GM18873 (cell line): ENCODE data around the gene EEFSEC.

Source experiments
- ATAC-seq: cut with Tn5 transposase; IDR thresholded peaks from one replicate; pipeline ENCODE4 v1.9.1; 2021; ENCODE audit warnings: mild to moderate bottlenecking, moderate library complexity, moderate number of reproducible peaks; ENCODE audit not compliant: unreplicated experiment, low FRiP score

Gene EEFSEC

DNA sequence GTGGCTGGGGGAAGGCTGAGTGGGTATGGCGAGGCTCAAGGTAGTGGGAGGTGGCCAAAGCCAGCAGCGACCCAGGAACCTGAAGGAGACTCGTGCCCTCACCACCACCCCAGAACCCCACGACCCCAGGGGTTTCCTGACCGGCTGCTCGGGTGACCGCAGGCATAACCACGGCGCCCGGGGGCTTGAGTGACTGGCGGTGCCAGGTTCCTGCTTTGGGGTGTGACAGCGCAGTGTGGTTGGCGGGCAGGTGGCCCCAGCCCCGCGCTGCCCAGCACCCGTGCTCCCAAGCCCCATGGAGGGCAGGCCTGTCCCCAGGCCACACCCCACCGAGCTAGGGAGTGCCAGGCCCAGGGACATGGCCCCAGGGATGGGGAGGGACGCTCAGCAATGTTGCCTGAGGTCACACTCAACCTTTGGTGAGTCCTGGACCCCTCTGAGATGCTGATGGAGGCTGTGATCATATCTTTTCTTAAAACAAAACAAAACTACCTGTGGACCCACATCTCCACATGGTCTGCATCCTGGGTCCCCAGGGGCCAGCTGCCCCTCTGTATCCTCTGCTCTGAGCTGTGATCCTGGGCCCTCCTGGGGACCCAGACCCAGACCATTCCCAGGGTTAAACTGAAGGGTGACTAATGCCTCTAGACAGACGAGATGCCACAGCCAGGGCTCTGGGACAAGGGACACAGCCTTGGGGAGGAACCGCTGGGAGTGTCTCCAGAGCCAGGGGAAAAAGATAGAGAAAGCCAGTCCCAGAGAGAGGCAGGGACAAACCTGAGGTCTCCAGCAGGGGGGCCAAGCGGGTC lies 300.4 kb downstream of the EEFSEC start:
- ATAC-seq, result no peak

DNA sequence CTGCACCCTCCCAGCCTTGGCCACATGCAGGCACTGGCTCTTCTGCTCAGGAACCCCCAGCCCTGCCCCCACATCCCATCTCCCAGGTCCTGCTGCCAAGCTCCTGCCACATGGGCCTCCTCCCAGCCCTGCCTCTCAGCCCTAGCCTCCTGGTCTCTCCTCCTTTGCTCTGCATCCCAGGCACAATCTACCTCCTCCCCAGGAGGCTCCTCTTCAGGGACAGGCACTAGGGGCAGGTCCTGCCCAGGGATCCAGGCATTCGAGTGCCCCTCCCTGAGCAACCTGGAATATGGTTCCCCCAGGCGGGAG lies 301.0 kb downstream of the EEFSEC start:
- no peak for ATAC-seq

DNA sequence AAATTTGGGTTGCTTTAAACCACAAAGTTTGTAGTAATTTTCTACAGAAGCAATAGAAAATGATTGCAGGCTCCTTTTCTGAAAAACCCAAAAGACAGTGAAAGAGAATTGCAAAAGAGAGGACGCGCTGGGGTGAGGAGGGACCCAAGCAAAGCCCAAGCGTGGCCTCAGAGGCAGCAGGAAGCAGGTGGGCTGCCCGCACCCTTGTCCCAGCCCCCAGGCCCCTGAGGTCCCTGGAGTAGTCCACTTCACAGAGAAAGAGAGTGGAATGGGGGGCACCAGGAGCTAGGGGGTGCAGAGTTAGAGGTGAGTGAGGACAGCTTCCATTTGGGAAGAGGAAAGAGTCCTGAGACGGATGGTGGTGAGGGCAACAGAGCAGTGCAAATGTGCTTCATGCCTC lies 301.8 kb downstream of the EEFSEC start:
- ATAC-seq, result no peak

DNA sequence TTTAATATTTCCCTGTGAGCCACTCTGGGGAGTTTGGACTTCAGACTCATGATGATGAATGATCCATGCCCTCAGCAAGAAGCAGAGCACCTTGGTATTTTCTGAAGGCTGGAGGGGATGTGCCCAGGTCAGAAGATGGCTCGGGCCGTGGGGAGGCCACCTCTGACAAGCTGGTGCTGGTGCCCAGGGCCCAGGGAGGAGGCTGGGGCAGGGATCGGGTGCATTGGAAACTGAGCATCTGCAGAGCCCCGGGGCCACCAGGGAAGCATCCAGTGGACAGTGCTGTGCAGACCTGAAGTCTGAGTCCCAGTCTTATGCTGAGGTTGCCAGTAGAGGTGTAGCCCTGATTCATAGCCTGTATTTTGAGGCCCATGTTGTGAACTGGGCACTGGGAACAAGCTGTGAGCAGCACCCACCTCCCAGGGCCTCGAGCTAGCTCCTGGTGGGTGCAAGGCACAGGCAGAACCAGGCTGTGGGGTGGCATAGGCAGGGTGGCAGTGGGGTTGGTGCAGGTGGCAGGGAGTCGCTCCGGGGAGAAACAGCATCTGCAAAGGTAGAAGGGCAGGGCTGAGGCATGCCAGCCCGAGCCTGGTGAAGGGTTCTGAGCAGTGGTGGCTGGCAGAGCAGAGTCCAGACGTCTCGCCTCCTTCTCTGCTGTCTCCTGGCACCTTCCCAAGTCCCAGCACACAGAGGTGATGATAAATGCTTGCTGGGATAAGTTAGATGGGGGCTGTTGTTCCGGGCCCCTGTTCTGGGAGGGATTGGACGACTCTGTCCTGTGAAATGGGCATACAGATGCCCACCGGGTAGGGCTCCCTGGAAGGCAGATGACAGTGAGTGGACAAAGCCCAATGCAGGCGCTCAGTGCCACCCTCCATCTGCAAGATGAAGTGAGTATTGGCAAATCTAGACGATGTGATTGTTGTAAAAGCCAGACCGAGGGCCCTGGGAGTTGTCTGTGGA lies 302.8 kb downstream of the EEFSEC start:
- ATAC-seq, result no peak

DNA sequence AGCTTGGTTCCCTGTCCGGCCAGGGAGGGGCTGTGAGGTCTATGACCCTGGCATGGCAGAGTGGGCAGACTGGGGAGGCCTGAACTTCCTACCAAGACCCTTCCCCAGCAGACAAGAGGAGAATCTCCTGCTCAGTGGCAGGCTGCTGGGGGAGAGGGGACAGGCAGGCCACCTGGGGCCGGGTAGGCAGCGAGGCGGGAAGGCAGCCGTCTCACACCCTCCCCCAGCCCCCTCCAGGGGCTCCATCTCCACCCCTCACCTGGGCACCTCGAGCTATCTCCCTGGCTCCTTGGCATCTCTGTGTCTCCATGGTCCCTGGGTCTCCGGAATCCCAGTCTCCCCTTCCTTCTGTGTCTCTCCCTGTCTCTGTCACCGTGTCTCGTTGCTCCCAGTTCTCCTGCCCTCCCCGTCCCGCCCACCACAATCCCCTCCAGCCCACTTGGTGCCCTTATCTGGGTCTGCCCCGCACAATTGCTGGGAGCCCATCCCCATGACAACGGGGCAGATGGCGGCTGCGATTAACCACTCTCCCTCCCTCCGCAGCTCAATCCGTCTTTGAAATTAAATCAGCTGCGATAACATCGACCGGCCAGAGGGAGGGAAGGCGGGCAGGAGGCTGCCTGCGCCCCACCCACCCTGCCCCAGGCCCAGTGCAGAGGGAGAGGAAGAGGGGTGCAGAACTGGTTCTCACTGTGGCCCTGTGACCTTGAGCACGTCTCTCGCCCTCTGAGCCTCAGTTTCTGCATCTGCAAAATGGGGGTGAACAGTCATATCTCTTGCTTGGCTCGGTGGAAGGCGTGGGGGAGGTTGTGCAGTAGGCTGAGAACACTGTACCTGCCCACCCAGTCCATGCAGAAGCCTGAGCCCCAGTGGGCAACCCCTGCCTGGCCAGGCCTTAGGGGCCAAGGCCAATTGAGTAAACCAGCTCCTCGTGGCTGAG lies 303.8 kb downstream of the EEFSEC start:
- ATAC-seq, result no peak

DNA sequence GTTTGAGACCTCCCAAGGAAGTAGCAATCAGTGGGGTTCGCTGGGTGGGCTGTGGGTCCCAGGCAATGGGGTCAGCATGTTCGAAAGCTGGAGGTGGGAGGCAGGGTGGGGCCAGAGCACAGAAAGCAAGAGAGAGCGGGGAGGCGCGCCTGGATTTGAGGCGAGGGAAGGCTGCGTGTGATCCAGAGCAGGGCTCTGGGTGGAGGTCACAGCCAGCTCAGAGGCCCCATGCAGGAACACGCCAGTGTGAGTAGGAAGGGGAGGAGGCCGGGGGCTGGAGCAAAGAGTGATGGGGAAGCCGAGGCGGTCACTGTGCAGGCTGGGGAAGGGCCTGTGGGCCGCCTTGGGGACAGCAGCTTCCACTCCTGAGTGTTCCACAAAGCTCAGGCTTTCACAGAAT lies 304.7 kb downstream of the EEFSEC start:
- ATAC-seq, result no peak
